Activated gamma-delta T cell (primary cell): Measurements from ENCODE around the gene MAP4K1.
"Not testable (repeated sequence)": the region's sequence is repeated elsewhere in the genome, so short reads cannot be mapped to it uniquely, and the experiment has no call there.

ENCODE experiments used
- DNase-seq: peaks from one replicate; lab custom pipeline; 2025; lab: John Stamatoyannopoulos, UW

Gene MAP4K1

DNA sequence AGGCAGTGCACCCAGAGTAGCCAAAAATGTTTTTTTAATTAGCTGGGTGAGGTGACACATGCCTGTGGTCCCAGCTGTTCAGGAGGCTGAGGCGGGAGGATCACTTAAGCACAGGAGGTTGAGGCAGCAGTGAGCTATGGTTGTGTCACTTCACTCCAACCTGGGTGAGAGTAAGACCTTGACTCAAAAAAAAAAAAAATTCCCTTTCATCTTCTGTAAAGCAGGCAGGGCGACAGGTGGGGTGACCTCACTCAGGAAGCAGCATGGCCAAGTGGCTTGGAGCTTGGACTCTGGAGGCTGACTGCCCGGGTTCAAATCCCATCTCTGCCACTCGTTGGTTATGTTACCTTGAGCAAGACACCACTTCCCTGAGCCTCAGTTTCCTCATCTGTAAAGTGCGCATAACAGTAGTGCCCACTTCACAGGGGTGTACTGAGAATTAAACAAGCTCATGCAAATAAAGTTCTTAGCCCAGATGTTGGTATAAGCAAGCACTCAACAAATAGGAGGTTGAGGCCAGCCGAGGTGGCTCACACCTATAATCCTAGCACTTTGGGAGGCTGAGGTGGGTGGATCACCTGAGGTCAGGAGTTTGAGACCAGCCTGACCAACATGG, 48.3 kb downstream of the MAP4K1 start:
- no peak for DNase-seq

- DNase-seq, result no peak
These were observed 52.1 kb downstream of the MAP4K1 start for GRCh38 chr19:38565691-38566105.

DNA sequence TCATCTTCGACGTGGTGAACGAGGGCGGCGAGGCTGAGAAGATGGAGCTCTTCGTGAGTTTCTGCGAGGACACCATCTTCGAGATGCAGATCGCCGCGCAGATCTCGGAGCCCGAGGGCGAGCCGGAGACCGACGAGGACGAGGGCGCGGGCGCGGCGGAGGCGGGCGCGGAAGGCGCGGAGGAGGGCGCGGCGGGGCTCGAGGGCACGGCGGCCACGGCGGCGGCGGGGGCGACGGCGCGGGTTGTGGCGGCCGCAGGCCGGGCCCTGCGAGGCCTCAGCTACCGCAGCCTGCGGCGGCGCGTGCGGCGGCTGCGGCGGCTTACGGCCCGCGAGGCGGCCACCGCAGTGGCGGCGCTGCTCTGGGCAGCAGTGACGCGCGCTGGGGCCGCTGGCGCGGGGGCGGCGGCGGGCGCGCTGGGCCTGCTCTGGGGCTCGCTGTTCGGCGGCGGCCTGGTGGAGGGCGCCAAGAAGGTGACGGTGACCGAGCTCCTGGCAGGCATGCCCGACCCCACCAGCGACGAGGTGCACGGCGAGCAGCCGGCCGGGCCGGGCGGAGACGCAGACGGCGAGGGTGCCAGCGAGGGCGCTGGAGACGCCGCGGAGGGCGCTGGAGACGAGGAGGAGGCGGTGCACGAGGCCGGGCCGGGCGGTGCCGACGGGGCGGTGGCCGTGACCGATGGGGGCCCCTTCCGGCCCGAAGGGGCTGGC, 52.6 kb downstream of the MAP4K1 start:
- DNase-seq, result peak; percentile 26

DNA sequence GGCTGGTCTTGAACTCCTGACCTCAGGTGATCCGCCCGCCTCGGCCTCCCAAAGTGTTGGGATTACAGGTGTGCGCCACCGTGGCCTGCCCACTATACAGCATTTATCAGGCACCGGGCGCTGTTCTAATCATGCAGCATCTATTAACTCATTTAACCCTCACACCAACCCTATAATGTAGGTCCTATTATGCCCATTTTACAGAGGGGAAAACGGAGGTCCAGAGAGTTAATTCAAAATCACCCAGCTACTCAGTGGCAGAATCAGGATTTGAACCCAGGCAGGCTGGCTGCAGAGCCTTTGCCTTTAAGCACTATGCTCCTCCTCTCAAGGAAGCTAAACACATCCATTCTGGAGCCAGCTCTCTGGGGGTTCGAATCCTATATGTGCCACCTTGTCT, 54.3 kb downstream of the MAP4K1 start:
- no peak for DNase-seq

DNA sequence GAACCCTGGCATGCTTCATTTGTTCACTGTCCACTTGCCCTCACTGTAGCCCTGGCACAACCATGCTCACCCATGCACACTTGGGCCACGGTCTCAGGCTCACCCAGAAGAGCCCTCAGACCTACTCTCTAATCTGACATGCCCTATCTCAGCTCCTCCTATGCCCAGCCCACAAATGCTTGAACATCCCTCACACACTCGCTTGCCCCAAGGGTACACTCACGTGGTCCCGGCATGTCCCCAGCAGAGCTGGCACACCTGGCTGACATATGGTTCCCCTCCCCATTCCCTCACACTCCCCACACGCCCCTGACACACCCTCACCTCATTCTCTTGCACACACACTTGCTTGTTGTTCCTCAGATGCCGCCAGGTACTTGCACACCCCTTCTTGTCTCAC, 55.7 kb downstream of the MAP4K1 start:
- DNase-seq, result no peak

DNA sequence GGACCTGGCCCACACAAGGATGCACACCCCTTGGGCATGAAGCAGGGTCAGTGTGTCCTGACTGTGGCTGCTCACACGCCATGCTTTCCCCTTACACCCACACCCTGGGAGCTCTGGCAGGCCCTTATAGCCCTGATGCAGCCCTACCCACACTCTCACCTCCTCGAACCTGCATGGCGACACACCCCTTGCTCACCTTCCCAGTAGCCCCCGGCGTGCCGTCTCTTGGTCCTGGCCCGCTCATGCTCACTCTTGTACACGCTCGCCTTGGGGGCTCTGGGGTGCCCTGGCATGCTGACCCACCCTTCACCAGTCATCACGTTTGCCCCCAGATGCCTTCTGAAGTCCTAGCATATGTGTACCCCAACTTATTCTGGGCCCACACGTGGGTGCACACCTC, 56.1 kb downstream of the MAP4K1 start:
- DNase-seq, result no peak

- DNase-seq, result no peak
These were observed 56.6 kb downstream of the MAP4K1 start for GRCh38 chr19:38561053-38561606.

GRCh38 chr19:38559428-38560401, 58.0 kb downstream of the MAP4K1 start:
- no peak for DNase-seq

GRCh38 chr19:38558933-38559332, 58.8 kb downstream of the MAP4K1 start:
- DNase-seq, result not testable (repeated sequence)

GRCh38 chr19:38557205-38557799, 60.5 kb downstream of the MAP4K1 start:
- DNase-seq, result no peak

DNA sequence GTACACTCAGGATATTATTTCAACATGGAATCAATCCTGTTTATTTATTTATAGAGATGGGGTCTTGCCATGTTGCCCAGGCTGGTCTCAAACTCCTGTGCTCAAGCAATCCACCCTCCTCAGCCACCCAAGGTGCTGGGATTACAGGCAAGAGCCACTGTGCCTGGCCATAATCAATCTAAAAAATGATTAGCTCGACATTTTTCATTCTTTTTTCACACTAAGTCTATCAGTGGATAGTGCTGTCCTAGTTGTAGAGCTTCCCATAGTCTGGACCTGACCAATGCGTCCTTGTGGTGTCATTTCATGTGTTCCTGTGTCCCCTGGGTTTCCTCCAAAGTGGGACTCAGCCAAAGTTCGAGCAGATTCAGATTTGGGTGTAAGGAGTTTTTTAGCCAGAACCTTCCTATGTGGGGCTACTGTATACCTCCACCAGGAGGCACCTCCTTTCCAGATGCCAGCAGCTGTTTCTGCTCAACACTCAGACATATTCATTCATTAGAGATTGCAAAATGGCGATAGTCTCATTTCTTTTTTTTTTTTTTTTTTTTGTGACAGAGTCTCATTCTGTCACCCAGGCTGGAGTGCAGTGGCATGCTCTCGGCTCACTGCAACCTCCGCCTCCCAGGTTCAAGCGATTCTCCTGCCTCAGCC, 61.1 kb downstream of the MAP4K1 start:
- no peak for DNase-seq

GRCh38 chr19:38555200-38555599, 62.6 kb downstream of the MAP4K1 start:
- no peak for DNase-seq

- no peak for DNase-seq
These were observed 63.0 kb downstream of the MAP4K1 start for GRCh38 chr19:38554676-38555141.

DNA sequence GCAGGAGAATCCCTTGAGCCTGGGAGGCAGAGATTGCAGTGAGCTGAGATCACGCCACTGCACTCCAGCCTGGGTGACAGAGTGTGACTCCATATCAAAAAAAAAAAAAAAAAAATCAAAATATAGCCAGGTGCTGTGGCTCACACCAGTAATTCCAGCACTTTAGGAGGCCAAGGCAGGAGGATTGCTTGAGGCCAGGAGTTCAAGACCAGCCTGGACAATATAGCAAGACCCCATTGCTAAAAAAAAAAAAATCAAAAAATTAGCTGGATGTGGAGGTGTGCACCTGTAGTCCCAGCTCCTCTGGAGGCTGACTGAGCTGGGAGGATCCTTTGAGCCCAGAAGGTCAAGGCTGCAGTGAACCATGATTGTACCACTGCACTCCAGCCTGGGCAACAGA, 64.5 kb downstream of the MAP4K1 start:
- not testable (repeated sequence) for DNase-seq

DNA sequence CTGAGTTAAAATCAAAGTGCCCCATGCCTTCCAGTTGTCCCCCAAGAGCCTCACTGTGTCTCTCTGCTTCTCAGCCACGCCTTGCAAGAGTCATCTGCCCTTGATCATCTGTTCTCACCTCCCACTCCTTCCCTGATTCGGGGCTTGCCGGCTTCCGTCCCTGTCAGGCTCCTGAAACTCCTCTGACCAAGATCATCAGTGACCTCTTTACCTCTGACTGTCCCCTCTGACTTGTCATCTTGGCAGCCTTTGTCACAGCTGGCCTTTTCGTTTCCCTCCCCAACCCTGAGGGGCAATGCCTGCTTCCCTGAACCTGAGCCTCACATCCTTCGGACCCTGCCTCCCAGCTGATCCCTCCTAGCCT, 66.3 kb downstream of the MAP4K1 start:
- no peak for DNase-seq

GRCh38 chr19:38550376-38550775, 67.4 kb downstream of the MAP4K1 start:
- no peak for DNase-seq

DNA sequence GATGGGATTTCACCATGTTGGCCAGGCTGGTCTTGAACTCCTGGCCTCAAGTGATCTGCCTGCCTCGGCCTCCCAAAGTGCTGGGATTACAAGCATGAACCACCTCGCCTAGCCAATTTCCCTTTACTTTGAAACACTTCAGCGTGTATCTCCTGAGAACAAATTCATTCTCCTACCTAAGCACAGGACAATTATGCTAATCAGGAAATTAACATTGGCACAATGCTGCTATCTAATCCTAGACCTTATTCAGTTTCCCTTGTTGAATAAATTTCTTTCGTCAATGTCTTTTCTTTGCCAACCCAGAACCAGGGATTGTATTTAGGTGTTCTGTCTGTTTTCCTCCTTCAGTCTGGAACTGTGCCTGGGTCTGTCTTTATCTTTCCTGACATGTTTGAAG, 67.8 kb downstream of the MAP4K1 start:
- DNase-seq, result no peak

DNA sequence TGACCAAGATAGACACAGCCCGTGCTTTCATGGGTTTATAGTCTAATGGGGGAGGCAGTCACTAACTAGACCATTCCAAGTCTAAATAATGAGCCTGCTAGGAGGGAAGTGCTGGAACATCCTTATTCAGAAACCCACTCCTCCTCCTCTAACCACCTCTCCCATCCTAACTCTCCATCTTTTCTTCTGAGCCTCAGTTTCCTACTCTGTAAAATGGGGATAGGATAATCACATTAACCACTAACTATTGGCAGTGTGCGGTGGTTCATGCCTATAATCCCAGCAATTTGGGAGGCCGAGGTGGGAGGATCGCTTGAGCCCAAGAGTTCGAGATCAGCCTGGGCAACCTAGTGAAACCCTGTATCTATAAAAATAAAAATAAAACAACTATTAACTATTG, 68.7 kb downstream of the MAP4K1 start:
- no peak for DNase-seq

DNA sequence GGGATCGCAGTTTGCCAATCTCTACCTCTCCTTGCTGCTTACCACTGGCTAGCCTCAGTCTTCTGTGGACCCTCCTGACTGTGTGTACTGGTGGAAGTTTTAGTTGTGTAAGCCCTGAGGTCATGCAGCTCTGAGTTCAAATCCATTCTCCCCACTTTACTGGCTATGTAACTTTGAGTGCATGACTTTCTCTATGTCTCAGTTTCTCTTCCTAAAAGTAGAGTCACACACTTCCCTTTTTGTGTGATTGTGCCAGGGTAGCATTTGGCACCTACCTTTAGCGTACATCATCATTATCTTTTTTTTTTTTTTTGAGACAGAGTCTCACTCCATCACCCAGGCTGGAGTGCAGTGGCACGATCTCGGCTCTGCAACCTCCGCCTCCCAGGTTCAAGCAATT, 70.3 kb downstream of the MAP4K1 start:
- DNase-seq, result no peak

DNA sequence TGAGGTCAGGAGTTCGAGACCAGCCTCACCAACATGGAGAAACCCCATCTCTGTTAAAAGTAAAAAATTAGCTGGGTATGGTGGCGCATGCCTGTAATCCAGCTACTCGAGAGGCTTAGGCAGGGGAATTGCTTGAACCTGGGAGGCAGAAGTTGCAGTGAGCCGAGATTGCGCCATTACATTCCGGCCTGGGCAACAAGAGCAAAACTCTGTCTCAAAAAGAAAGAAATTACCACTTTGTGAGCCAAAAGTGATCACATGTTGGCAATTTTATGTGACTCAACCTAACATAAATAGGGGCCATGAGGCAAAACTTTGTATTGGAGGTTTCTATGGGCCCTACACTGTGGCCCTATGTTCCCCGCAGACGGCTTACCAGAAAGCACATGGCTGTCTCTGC, 72.2 kb downstream of the MAP4K1 start:
- DNase-seq, result no peak

DNA sequence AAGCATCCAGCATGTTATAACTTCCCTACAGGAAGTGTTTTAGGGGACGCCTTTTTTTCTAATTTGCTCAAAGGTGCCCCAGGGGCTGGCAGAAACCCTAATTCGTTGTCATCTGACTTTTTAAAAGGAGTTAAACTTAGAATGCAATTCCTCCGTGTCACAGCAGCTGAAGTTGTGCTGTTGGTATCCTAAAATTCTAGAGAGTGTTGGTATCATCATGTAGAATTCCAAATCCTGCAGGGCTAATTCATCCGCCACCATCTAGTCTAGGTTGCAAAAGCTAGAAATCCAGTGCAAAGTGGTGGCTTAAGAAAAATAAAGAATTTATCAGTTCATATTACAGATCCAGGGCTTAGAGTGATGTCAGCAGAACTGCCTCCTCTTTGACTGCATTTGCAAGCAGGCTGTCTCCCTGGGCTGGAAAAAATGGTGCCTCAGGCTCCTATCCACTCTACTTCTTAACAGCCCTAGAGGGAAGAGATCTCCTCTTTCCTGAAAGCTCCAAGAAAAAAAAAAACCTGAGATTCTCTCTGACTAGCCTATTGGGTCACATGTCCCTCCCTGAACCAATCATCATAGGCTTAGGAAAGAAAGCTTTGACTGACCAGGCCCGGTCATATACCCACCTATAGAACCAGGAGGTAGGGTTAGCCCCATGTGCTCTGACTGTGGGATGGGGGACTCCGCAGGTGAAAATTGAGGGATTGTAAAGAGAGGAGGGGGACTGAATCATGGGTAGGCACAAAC, 73.0 kb downstream of the MAP4K1 start:
- no peak for DNase-seq
